CD4-positive, alpha-beta T cell (primary cell): ENCODE results near the gene VWF. TPM values are rescaled to one million over a fixed set of nuclear protein-coding genes. Genes with fewer than 3 reads are reported as not detected.

ENCODE experiments used
- ATAC-seq: fragments of 200-7000 bp; cut with Tn5 transposase; one replicate; pipeline ENCODE4 v1.10.0; 2022; ENCODE audit warnings: mild to moderate bottlenecking; ENCODE audit not compliant: poor library complexity
- CTCF ChIA-PET: fragments of 350-600 bp; sonication (Branson Sonifier 250); formaldehyde crosslinking; loops from one replicate; lab custom pipeline; 2021; ENCODE audit warnings: antibody characterized with exemption, inconsistent platforms; lab: Charles Lee
- POLR2A ChIA-PET: fragments of 350-600 bp; sonication (Branson Sonifier 250); formaldehyde crosslinking; loops from one replicate; lab custom pipeline; 2021; ENCODE audit warnings: antibody characterized with exemption, inconsistent platforms; lab: Charles Lee
- DNase-seq, 14 experiments: peaks; one replicate each; pipeline ENCODE4 v3.0.0-alpha.2; 2013 to 2020; ENCODE audit warnings: mixed read lengths in 2 of 14
- H3K27ac ChIP-seq, 2 donors: one replicate each; pipeline versions ENCODE4 v1.5.1 to v1.7.0; 2013; ENCODE audit warnings: low read length in 2 of 2, low read depth in 1 of 2, mild to moderate bottlenecking in 1 of 2
- H3K27me3 ChIP-seq, 2 experiments: 1 replicate in 1 of 2; 2 replicates in 1 of 2; pipeline versions ENCODE4 v1.6.1 to v1.7.0; 2013; ENCODE audit warnings: low read length in 2 of 2, control low read depth in 1 of 2, mild to moderate bottlenecking in 1 of 2, moderate library complexity in 1 of 2; ENCODE audit not compliant: insufficient read depth in 2 of 2, control insufficient read depth in 1 of 2
- H3K36me3 ChIP-seq: one replicate; pipeline ENCODE4 v1.6.1; 2013; ENCODE audit warnings: low read length, control low read depth; ENCODE audit not compliant: insufficient read depth
- H3K4me1 ChIP-seq: one replicate; pipeline ENCODE4 v1.6.1; 2013; ENCODE audit warnings: low read length, control low read depth; ENCODE audit not compliant: insufficient read depth
- H3K4me3 ChIP-seq: one replicate; pipeline ENCODE4 v1.5.1; 2013; ENCODE audit warnings: mild to moderate bottlenecking, low read length, moderate library complexity
- H3K9me3 ChIP-seq, 2 experiments: 1 replicate in 1 of 2; 2 replicates in 1 of 2; pipeline versions ENCODE4 v1.6.1 to v1.7.0; 2013; ENCODE audit warnings: low read length in 2 of 2, mild to moderate bottlenecking in 2 of 2, control low read depth in 1 of 2, moderate library complexity in 1 of 2; ENCODE audit not compliant: control insufficient read depth in 1 of 2, insufficient read depth in 1 of 2
- H3K27ac Mint-ChIP-seq: one replicate; pipeline ENCODE4 v1.8.0; 2020; ENCODE audit warnings: mixed read lengths
- H3K27me3 Mint-ChIP-seq: one replicate; pipeline ENCODE4 v1.8.0; 2021; ENCODE audit warnings: mixed read lengths
- H3K36me3 Mint-ChIP-seq: one replicate; pipeline ENCODE4 v1.8.0; 2021; ENCODE audit warnings: low read depth, mixed read lengths
- H3K4me1 Mint-ChIP-seq: one replicate; pipeline ENCODE4 v1.8.0; 2021; ENCODE audit warnings: low read depth, mixed read lengths
- H3K4me3 Mint-ChIP-seq: one replicate; pipeline ENCODE4 v1.8.0; 2020; ENCODE audit warnings: mild to moderate bottlenecking, mixed read lengths
- H3K9me3 Mint-ChIP-seq: one replicate; pipeline ENCODE4 v1.8.0; 2020; ENCODE audit warnings: mixed read lengths
- intact Hi-C, 2 experiments: fragments of 100-400 bp; cut with DNase I in 1 of 2; cut with micrococcal nuclease in 1 of 2; formaldehyde crosslinking; loops; one replicate each; pipeline versions ENCODE4 v1.15.1 to v1.9.0; 2023 to 2025; cut with DNase I, micrococcal nuclease
- total RNA-seq, 174 experiments: library from RNA in 2 of 174; stranded (reverse) in 2 of 174; gene quantifications; one replicate each; pipeline ENCODE4 v1.2.3 and lab custom pipeline; 2021 to 2026
- TF ChIP-seq, protein P1 (sequence below): fragments of 200-600 bp; IDR thresholded peaks from one replicate; pipeline ENCODE4 v1.8.0; 2022; ENCODE audit warnings: antibody characterized with exemption, mild to moderate bottlenecking

Gene VWF
- total RNA-seq, 2 experiments from 2014 or later: 0.20 TPM; not detected in 1

DNA sequence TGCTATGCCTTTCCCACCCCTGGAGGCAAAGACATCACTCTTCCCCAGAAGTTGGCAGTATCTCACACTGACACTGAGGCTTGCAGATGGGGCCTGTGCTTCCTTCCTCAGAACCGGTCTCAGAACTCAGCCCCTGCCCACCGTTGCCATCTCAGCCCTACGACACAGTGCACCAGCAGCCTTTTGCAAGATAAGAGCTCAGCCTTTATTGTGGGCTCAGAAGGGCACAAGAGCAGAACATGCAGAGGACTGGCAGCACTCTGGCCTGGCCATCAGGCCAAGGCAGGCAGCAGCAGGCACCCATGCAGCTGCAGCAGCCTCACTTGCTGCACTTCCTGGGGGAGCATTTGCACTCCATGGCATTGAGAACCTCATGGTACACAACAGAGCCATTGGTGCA, 175.8 kb downstream of the VWF start:
- Histone ChIP-seq H3K27me3 (peaks cover 33 to 47% of the 10 kb centered on the region in 2 experiments), H3K27ac (no peak overlapping the region), H3K4me1 (no peaks in the 10 kb centered on the region), H3K9me3 (peaks cover 0 to 4% of the 10 kb centered on the region in 2 experiments), H3K36me3 (no peaks in the 10 kb centered on the region), H3K4me3 (no peak overlapping the region)
- H3K4me3 Mint-ChIP-seq: no peak overlapping the region
- no peak for ATAC-seq
- TF ChIP-seq, protein P1, sequence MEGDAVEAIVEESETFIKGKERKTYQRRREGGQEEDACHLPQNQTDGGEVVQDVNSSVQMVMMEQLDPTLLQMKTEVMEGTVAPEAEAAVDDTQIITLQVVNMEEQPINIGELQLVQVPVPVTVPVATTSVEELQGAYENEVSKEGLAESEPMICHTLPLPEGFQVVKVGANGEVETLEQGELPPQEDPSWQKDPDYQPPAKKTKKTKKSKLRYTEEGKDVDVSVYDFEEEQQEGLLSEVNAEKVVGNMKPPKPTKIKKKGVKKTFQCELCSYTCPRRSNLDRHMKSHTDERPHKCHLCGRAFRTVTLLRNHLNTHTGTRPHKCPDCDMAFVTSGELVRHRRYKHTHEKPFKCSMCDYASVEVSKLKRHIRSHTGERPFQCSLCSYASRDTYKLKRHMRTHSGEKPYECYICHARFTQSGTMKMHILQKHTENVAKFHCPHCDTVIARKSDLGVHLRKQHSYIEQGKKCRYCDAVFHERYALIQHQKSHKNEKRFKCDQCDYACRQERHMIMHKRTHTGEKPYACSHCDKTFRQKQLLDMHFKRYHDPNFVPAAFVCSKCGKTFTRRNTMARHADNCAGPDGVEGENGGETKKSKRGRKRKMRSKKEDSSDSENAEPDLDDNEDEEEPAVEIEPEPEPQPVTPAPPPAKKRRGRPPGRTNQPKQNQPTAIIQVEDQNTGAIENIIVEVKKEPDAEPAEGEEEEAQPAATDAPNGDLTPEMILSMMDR: no peak
- H3K27ac Mint-ChIP-seq: no peak overlapping the region
- ChIA-PET CTCF (no interaction called here), POLR2A (no interaction called here)
- intact Hi-C loops: no loop called here
- DNase-seq: no peak
- no peaks in the 10 kb centered on the region for H3K4me1 Mint-ChIP-seq
- H3K27me3 Mint-ChIP-seq: peaks cover 95% of the 10 kb centered on the region
- H3K9me3 Mint-ChIP-seq: no peaks in the 10 kb centered on the region
- no peaks in the 10 kb centered on the region for H3K36me3 Mint-ChIP-seq

GRCh38 chr12:5947006-5947405, 177.5 kb downstream of the VWF start:
- H3K27ac Mint-ChIP-seq: no peak overlapping the region

GRCh38 chr12:5946388-5946787, 178.1 kb downstream of the VWF start:
- Mint-ChIP-seq H3K4me1 (no peaks in the 10 kb centered on the region), H3K9me3 (no peaks in the 10 kb centered on the region), H3K27ac (no peak overlapping the region), H3K4me3 (no peak overlapping the region), H3K36me3 (no peaks in the 10 kb centered on the region), H3K27me3 (peaks cover 88% of the 10 kb centered on the region)
- POLR2A ChIA-PET: no interaction called here
- no peak overlapping the region for H3K4me3 ChIP-seq
- no peaks in the 10 kb centered on the region for H3K36me3 ChIP-seq
- H3K4me1 ChIP-seq: no peaks in the 10 kb centered on the region
- CTCF ChIA-PET: no interaction called here
- intact Hi-C loops: no loop called here
- TF ChIP-seq, protein P1: no peak
- no peak for DNase-seq
- H3K9me3 ChIP-seq: peaks cover 0 to 4% of the 10 kb centered on the region in 2 experiments
- H3K27ac ChIP-seq: no peak overlapping the region
- no peak for ATAC-seq
- peaks cover 33 to 52% of the 10 kb centered on the region in 2 experiments for H3K27me3 ChIP-seq

More at GRCh38 chr12:5947006-5947405, 177.5 kb downstream of the VWF start:
- Histone ChIP-seq H3K36me3 (no peaks in the 10 kb centered on the region), H3K4me3 (no peak overlapping the region), H3K27ac (no peak overlapping the region), H3K9me3 (peaks cover 0 to 4% of the 10 kb centered on the region in 2 experiments), H3K27me3 (peaks cover 33 to 52% of the 10 kb centered on the region in 2 experiments), H3K4me1 (no peaks in the 10 kb centered on the region)
- Mint-ChIP-seq H3K4me1 (no peaks in the 10 kb centered on the region), H3K36me3 (no peaks in the 10 kb centered on the region), H3K27me3 (peaks cover 93% of the 10 kb centered on the region), H3K4me3 (no peak overlapping the region), H3K9me3 (no peaks in the 10 kb centered on the region)
- DNase-seq (no peak), ATAC-seq (no peak)
- intact Hi-C loops: no loop called here
- ChIA-PET POLR2A (no interaction called here), CTCF (no interaction called here)
- TF ChIP-seq, protein P1: no peak
